Right lobe of liver (tissue), 6 donors: Measurements from ENCODE around the gene ILK. TPM values are rescaled to one million over a fixed set of nuclear protein-coding genes. Genes with fewer than 3 reads are reported as not detected.
A peak's percentile ranks its signal among the peaks of the same experiment; 100 is the strongest.

ENCODE experiments used
- ATAC-seq, 4 donors: fragments of 200-7000 bp; cut with Tn5 transposase; one replicate each; pipeline ENCODE4 v1.9.1; 2020; ENCODE audit warnings: mild to moderate bottlenecking in 4 of 4, moderate library complexity in 4 of 4
- DNase-seq, 3 donors: peaks; one replicate each; pipeline ENCODE4 v3.0.0-alpha.2; 2020
- H3K27ac ChIP-seq, 3 donors: fragments of 200-600 bp; one replicate each; pipeline ENCODE4 v1.8.0; 2022
- H3K27me3 ChIP-seq, 2 donors: fragments of 200-600 bp; one replicate each; pipeline ENCODE4 v1.8.0; 2022
- H3K36me3 ChIP-seq, 4 donors: fragments of 200-600 bp; sonication (generic) in 1 of 4; one replicate each; pipeline versions ENCODE4 v1.5.1 to v1.8.0; 2017 to 2022; ENCODE audit warnings: control low read depth in 1 of 4
- H3K4me1 ChIP-seq, 4 donors: fragments of 200-600 bp; sonication (generic) in 1 of 4; one replicate each; pipeline versions ENCODE4 v1.5.1 to v1.8.0; 2017 to 2022; ENCODE audit warnings: control low read depth in 1 of 4
- H3K4me3 ChIP-seq, 3 donors: fragments of 200-600 bp; one replicate each; pipeline ENCODE4 v1.8.0; 2022
- H3K9me3 ChIP-seq, 4 donors: fragments of 200-600 bp; sonication (generic) in 1 of 4; one replicate each; pipeline versions ENCODE4 v1.5.1 to v1.8.0; 2017 to 2022; ENCODE audit warnings: control low read depth in 1 of 4
- POLR2A ChIP-seq: fragments of 450-650 bp; IDR thresholded peaks from one replicate; pipeline ENCODE4 v1.6.1; 2017; ENCODE audit warnings: antibody characterized with exemption, mild to moderate bottlenecking
- WGBS: methylation state at CpG from one replicate; pipeline ENCODE4 v1.1.6; 2018; ENCODE audit warnings: low coverage, low lambda C conversion rate; ENCODE audit not compliant: insufficient coverage; ENCODE audit errors: missing lambda C conversion rate; 5-methylcytosine and 5-hydroxymethylcytosine counted together
- intact Hi-C, 2 donors: fragments of 100-400 bp; cut with DNase I; formaldehyde crosslinking; loops; one replicate each; pipeline versions ENCODE4 v1.11.2 to v1.14.1; 2022
- total RNA-seq, 6 experiments: library from RNA; depleted of rRNA in 2 of 6; stranded (reverse); fragments of >200 nt in 2 of 6; fragmentation: NEBNext Ultra II Directional in 3 of 6; extraction: Animal tissue kit (Norgen Biotek cat#: 25700) in 3 of 6; gene quantifications; one replicate each; pipeline versions ENCODE4 v1.1.0 to v1.2.4, GENCODE V29; 2016 to 2023
- TF ChIP-seq, protein P1 (sequence below), 4 donors: fragments of 200-600 bp in 3 of 4; fragments of 450-650 bp in 1 of 4; IDR thresholded peaks; one replicate each; pipeline versions ENCODE4 v1.5.1 to v1.8.0; 2016 to 2022; ENCODE audit warnings: antibody characterized with exemption in 4 of 4, mild to moderate bottlenecking in 2 of 4
- donor health status: DM: no; HTN: yes; CAD: no.
- donor health status: DM: no; HTN: no; CAD: no.
- donor health status: DM: no; HTN: no; CAD: no.
- donor health status: DM: no; HTN: yes; CAD: no.
- donor health status: DM: no; HTN: yes; CAD: no.

Gene ILK
- total RNA-seq, 6 experiments from 2014 or later, result 33.4 to 79.9 (median 55.0) TPM

GRCh38 chr11:6609502-6610015, 6.0 kb downstream of the ILK start:
- WGBS, result 64% methylated on average over 7 of the region's 8 CpGs
- Histone ChIP-seq H3K27me3 (no peaks in the 10 kb centered on the region), H3K27ac (no peak overlapping the region), H3K4me1 (peaks cover 0 to 40% (median 12%) of the 10 kb centered on the region in 4 donors), H3K36me3 (peaks cover 8 to 37% (median 19%) of the 10 kb centered on the region in 4 donors), H3K9me3 (no peaks in the 10 kb centered on the region), H3K4me3 (no peak overlapping the region)
- ATAC-seq (no peak), DNase-seq (peak in 1 of 3 donors; percentile 41)
- intact Hi-C loops, result no loop called here
- TF ChIP-seq, protein P1, sequence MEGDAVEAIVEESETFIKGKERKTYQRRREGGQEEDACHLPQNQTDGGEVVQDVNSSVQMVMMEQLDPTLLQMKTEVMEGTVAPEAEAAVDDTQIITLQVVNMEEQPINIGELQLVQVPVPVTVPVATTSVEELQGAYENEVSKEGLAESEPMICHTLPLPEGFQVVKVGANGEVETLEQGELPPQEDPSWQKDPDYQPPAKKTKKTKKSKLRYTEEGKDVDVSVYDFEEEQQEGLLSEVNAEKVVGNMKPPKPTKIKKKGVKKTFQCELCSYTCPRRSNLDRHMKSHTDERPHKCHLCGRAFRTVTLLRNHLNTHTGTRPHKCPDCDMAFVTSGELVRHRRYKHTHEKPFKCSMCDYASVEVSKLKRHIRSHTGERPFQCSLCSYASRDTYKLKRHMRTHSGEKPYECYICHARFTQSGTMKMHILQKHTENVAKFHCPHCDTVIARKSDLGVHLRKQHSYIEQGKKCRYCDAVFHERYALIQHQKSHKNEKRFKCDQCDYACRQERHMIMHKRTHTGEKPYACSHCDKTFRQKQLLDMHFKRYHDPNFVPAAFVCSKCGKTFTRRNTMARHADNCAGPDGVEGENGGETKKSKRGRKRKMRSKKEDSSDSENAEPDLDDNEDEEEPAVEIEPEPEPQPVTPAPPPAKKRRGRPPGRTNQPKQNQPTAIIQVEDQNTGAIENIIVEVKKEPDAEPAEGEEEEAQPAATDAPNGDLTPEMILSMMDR (IDR thresholded peaks at IDR 0.05), result no peak

- ATAC-seq (no peak), DNase-seq (peak in 2 of 3 donors; percentile 46 to 51)
- Histone ChIP-seq H3K9me3 (no peaks in the 10 kb centered on the region), H3K36me3 (peaks cover 8 to 45% (median 22%) of the 10 kb centered on the region in 4 donors), H3K4me3 (no peak overlapping the region), H3K4me1 (peaks cover 0 to 29% (median 7%) of the 10 kb centered on the region in 4 donors), H3K27ac (peak overlapping the region in 1 of 3 donors; percentile 86), H3K27me3 (no peaks in the 10 kb centered on the region)
- TF ChIP-seq POLR2A, result no peak
- TF ChIP-seq, protein P1 (IDR thresholded peaks at IDR 0.05), result no peak
- intact Hi-C loops, result no loop called here
- WGBS, result 100% methylated on average over 1 of the region's 6 CpGs
Observed at GRCh38 chr11:6610591-6610990, 7.0 kb downstream of the ILK start.

GRCh38 chr11:6611092-6611962, 7.8 kb downstream of the ILK start:
- H3K27me3 ChIP-seq, result no peaks in the 10 kb centered on the region
- TF ChIP-seq, protein P1 (IDR thresholded peaks at IDR 0.05), result no peak
- no peak for TF ChIP-seq POLR2A
- intact Hi-C loops, result no loop called here
- peak; percentile 61 to 74 (median 69) for DNase-seq
- peak overlapping the region; percentile 86 to 95 (median 94) for H3K27ac ChIP-seq
- ATAC-seq, result peak in 2 of 4 donors; percentile 0 to 1
- peaks cover 0 to 23% (median 5%) of the 10 kb centered on the region in 4 donors for H3K4me1 ChIP-seq
- peaks cover 8 to 53% (median 22%) of the 10 kb centered on the region in 4 donors for H3K36me3 ChIP-seq
- peak overlapping the region; percentile 62 to 76 (median 68) for H3K4me3 ChIP-seq
- 25% methylated on average over 9 of the region's 39 CpGs for WGBS
- H3K9me3 ChIP-seq, result no peaks in the 10 kb centered on the region

DNA sequence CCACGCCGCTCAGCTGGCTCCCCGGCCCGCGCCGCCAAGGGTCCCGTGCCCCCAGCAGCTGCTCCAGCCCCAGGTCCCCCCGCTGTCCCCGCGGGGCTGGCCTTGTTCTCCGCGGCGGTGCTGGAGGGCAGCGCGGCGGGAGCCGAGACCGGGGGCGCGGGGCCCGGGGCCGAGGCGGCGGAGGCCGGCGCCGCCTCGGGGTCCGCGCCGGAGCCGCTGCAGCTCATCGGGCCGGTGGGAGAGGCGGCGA, 8.3 kb downstream of the ILK start:
- H3K4me1 ChIP-seq, result peaks cover 0 to 18% (median 2%) of the 10 kb centered on the region in 4 donors
- no peaks in the 10 kb centered on the region for H3K27me3 ChIP-seq
- peaks cover 8 to 55% (median 22%) of the 10 kb centered on the region in 4 donors for H3K36me3 ChIP-seq
- H3K27ac ChIP-seq, result peak overlapping the region; percentile 86 to 95 (median 94)
- ATAC-seq, result no peak
- intact Hi-C loops, result no loop called here
- DNase-seq, result no peak
- no peak for TF ChIP-seq POLR2A
- TF ChIP-seq, protein P1 (IDR thresholded peaks at IDR 0.05), result no peak
- WGBS, result no CpG with 5 or more reads among the region's 36 CpGs
- H3K9me3 ChIP-seq, result no peaks in the 10 kb centered on the region
- H3K4me3 ChIP-seq, result peak overlapping the region; percentile 62 to 76 (median 68)
